ENCODE measurements around the gene RPL22L1. TPM values are rescaled to one million over a fixed set of nuclear protein-coding genes. Genes with fewer than 3 reads are reported as not detected.
"Not testable (repeated sequence)": the region's sequence is repeated elsewhere in the genome, so short reads cannot be mapped to it uniquely, and the experiment has no call there.

Gene RPL22L1
- total RNA-seq, 2 experiments from 2014 or later = 51.7 to 58.9 TPM

GRCh38 chr3:170893895-170894294 is 23.9 kb upstream of the RPL22L1 start:
- POLR2A ChIA-PET = interaction anchor here (0.9 to 1.0 kb wide), 4 partner anchors 9 to 22 kb away, joined by 3 to 4 read pairs (median 3); no protein-coding TSS in a partner anchor
- intact Hi-C loops (cut with micrococcal nuclease; ENCODE audit: unreplicated experiment) = no loop called here
- TF ChIP-seq CTCF (conservative IDR thresholded peaks at IDR 0.05; ENCODE audit: low read length) = no peak
- no peak for TF ChIP-seq EZH2phosphoT487 (IDR thresholded peaks at IDR 0.05; ENCODE audit: borderline replicate concordance, low read depth, low read length)

GRCh38 chr3:170889630-170890029 is 19.6 kb upstream of the RPL22L1 start:
- no peak for DNase-seq (ENCODE audit: low spot score)
- TF ChIP-seq CTCF (conservative IDR thresholded peaks at IDR 0.05; ENCODE audit: low read length) (no peak), EZH2phosphoT487 (IDR thresholded peaks at IDR 0.05; ENCODE audit: borderline replicate concordance, low read depth, low read length) (no peak)
- Histone ChIP-seq H2AFZ (ENCODE audit: low read length) (no peak overlapping the region), H3K9me3 (ENCODE audit: low read length) (no peaks in the 10 kb centered on the region), H4K20me1 (ENCODE audit: insufficient read depth, low read length) (no peaks in the 10 kb centered on the region), H3K4me1 (ENCODE audit: insufficient read depth, low read length, poor library complexity, severe bottlenecking) (no peaks in the 10 kb centered on the region), H3K27ac (ENCODE audit: low read depth, low read length, poor library complexity, severe bottlenecking) (no peak overlapping the region), H3K4me3 (ENCODE audit: low read depth, low read length, poor library complexity, severe bottlenecking) (no peak overlapping the region), H3K36me3 (ENCODE audit: insufficient read depth, low read length) (peaks cover 17% of the 10 kb centered on the region), H3K9me2 (ENCODE audit: insufficient read depth, low read length) (no peaks in the 10 kb centered on the region), H3K79me2 (ENCODE audit: insufficient read depth, low read depth, low read length) (no peaks in the 10 kb centered on the region), H3K4me2 (ENCODE audit: low read length) (no peak overlapping the region)
- intact Hi-C loops (cut with micrococcal nuclease; ENCODE audit: unreplicated experiment) = no loop called here
- ChIA-PET POLR2A (interaction anchor here (0.6 to 1.2 kb wide), 3 partner anchors 17 to 114 kb away, joined by 3 read pairs; partner anchors contain the start of gene RPL22L1), CTCF (ENCODE audit: unreplicated experiment) (no interaction called here)
- BruUV-seq (replicated peaks) = no TSS peak

More at GRCh38 chr3:170893895-170894294, 23.9 kb upstream of the RPL22L1 start:
- no peak overlapping the region for H3K27ac ChIP-seq (ENCODE audit: low read depth, low read length, poor library complexity, severe bottlenecking)
- no peak overlapping the region for H3K4me2 ChIP-seq (ENCODE audit: low read length)
- no peaks in the 10 kb centered on the region for H4K20me1 ChIP-seq (ENCODE audit: insufficient read depth, low read length)
- peaks cover 42% of the 10 kb centered on the region for H3K36me3 ChIP-seq (ENCODE audit: insufficient read depth, low read length)
- no peaks in the 10 kb centered on the region for H3K9me3 ChIP-seq (ENCODE audit: low read length)
- H3K4me1 ChIP-seq (ENCODE audit: insufficient read depth, low read length, poor library complexity, severe bottlenecking) = no peaks in the 10 kb centered on the region
- DNase-seq (ENCODE audit: low spot score) = no peak
- H3K79me2 ChIP-seq (ENCODE audit: insufficient read depth, low read depth, low read length) = no peaks in the 10 kb centered on the region
- H2AFZ ChIP-seq (ENCODE audit: low read length) = no peak overlapping the region
- BruUV-seq (replicated peaks) = no TSS peak
- CTCF ChIA-PET (ENCODE audit: unreplicated experiment) = no interaction called here
- no peak overlapping the region for H3K4me3 ChIP-seq (ENCODE audit: low read depth, low read length, poor library complexity, severe bottlenecking)
- no peaks in the 10 kb centered on the region for H3K9me2 ChIP-seq (ENCODE audit: insufficient read depth, low read length)

- Histone ChIP-seq H3K4me1 (ENCODE audit: insufficient read depth, low read length, poor library complexity, severe bottlenecking) (no peaks in the 10 kb centered on the region), H3K36me3 (ENCODE audit: insufficient read depth, low read length) (peaks cover 17% of the 10 kb centered on the region), H3K4me2 (ENCODE audit: low read length) (no peak overlapping the region), H3K4me3 (ENCODE audit: low read depth, low read length, poor library complexity, severe bottlenecking) (no peak overlapping the region), H2AFZ (ENCODE audit: low read length) (no peak overlapping the region), H3K27ac (ENCODE audit: low read depth, low read length, poor library complexity, severe bottlenecking) (no peak overlapping the region), H3K9me3 (ENCODE audit: low read length) (no peaks in the 10 kb centered on the region), H3K79me2 (ENCODE audit: insufficient read depth, low read depth, low read length) (no peaks in the 10 kb centered on the region), H4K20me1 (ENCODE audit: insufficient read depth, low read length) (no peaks in the 10 kb centered on the region), H3K9me2 (ENCODE audit: insufficient read depth, low read length) (no peaks in the 10 kb centered on the region)
- no peak for TF ChIP-seq EZH2phosphoT487 (IDR thresholded peaks at IDR 0.05; ENCODE audit: borderline replicate concordance, low read depth, low read length)
- no peak for TF ChIP-seq CTCF (conservative IDR thresholded peaks at IDR 0.05; ENCODE audit: low read length)
- intact Hi-C loops (cut with micrococcal nuclease; ENCODE audit: unreplicated experiment) = no loop called here
- POLR2A ChIA-PET = interaction anchor here (1.1 to 1.2 kb wide), 2 partner anchors 16 to 19 kb away, joined by 3 read pairs; partner anchors contain the start of gene RPL22L1
- BruUV-seq (replicated peaks) = no TSS peak
- CTCF ChIA-PET (ENCODE audit: unreplicated experiment) = no interaction called here
- DNase-seq (ENCODE audit: low spot score) = no peak
Measured at GRCh38 chr3:170889132-170889531, 19.1 kb upstream of the RPL22L1 start.

GRCh38 chr3:170884109-170884930 is 14.3 kb upstream of the RPL22L1 start:
- H3K4me3 ChIP-seq (ENCODE audit: low read depth, low read length, poor library complexity, severe bottlenecking); CTCF ChIA-PET (ENCODE audit: unreplicated experiment); H3K9me2 ChIP-seq (ENCODE audit: insufficient read depth, low read length); DNase-seq (ENCODE audit: low spot score); H2AFZ ChIP-seq (ENCODE audit: low read length); H3K9me3 ChIP-seq (ENCODE audit: low read length); intact Hi-C loops (cut with micrococcal nuclease; ENCODE audit: unreplicated experiment); H3K4me2 ChIP-seq (ENCODE audit: low read length); H3K4me1 ChIP-seq (ENCODE audit: insufficient read depth, low read length, poor library complexity, severe bottlenecking); BruUV-seq (replicated peaks); H3K36me3 ChIP-seq (ENCODE audit: insufficient read depth, low read length); H3K27ac ChIP-seq (ENCODE audit: low read depth, low read length, poor library complexity, severe bottlenecking); H4K20me1 ChIP-seq (ENCODE audit: insufficient read depth, low read length); H3K79me2 ChIP-seq (ENCODE audit: insufficient read depth, low read depth, low read length): not testable (repeated sequence)
- POLR2A ChIA-PET = interaction anchor here (0.6 to 3.2 kb wide), 7 partner anchors 9 to 18 kb away, joined by 3 to 15 read pairs (median 4); partner anchors contain the start of gene RPL22L1
